ENCODE data around the gene USP21.

USP21 gene

GRCh38 chr1:161190962-161191521 lies 31.7 kb downstream of the USP21 start:
- DNase-seq (ENCODE audit: extremely low read depth in 1 of 2, low read depth in 1 of 2): no peak

GRCh38 chr1:161191971-161192370 lies 32.7 kb downstream of the USP21 start:
- DNase-seq (ENCODE audit: extremely low read depth in 1 of 2, low read depth in 1 of 2): no peak

GRCh38 chr1:161192476-161193465 lies 33.5 kb downstream of the USP21 start:
- peak in 1 of 2 donors; percentile 38 for DNase-seq (ENCODE audit: extremely low read depth in 1 of 2, low read depth in 1 of 2)

GRCh38 chr1:161193561-161194235 lies 34.4 kb downstream of the USP21 start:
- no peak for DNase-seq (ENCODE audit: extremely low read depth in 1 of 2, low read depth in 1 of 2)

DNA sequence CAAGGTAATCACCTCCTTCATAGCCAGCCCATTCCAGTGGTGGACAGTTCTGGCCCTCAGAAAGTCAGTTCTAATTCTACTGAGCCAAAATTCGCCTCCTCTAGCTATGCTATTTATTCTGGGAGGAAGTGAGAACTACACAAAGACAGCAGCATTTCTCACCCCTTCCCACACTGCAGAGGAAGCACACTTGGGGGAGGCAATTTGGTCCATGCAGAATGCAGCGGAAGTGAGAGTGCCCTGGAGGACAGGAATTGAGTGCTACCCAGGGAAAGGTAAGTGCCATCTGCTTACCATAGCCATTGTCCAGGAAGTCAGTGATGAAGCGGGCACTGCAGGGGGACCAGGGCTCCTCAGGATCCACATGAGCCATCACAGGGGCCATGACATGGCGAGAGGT lies 35.9 kb downstream of the USP21 start:
- no peak for DNase-seq (ENCODE audit: extremely low read depth in 1 of 2, low read depth in 1 of 2)

DNA sequence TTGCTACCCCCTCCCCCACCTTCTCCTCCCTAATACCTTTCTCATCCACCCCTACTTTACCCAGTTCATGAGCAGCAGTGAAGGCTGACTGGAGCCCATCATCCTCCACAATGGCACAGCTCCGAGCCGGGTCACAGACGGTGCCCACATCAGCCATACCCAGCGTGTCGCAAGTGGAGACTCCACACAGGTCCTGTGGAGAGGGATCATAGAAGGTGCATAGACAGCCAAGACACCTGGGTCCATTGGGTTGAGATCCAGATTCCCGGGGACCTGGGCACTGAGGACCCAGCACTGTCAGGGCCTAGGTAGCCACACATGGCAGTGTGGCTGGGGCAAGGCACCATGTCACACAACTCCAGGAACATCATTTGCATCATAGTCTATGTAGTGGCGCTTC lies 36.8 kb downstream of the USP21 start:
- DNase-seq (ENCODE audit: extremely low read depth in 1 of 2, low read depth in 1 of 2): no peak

GRCh38 chr1:161196521-161197451 lies 37.5 kb downstream of the USP21 start:
- no peak for DNase-seq (ENCODE audit: extremely low read depth in 1 of 2, low read depth in 1 of 2)

DNA sequence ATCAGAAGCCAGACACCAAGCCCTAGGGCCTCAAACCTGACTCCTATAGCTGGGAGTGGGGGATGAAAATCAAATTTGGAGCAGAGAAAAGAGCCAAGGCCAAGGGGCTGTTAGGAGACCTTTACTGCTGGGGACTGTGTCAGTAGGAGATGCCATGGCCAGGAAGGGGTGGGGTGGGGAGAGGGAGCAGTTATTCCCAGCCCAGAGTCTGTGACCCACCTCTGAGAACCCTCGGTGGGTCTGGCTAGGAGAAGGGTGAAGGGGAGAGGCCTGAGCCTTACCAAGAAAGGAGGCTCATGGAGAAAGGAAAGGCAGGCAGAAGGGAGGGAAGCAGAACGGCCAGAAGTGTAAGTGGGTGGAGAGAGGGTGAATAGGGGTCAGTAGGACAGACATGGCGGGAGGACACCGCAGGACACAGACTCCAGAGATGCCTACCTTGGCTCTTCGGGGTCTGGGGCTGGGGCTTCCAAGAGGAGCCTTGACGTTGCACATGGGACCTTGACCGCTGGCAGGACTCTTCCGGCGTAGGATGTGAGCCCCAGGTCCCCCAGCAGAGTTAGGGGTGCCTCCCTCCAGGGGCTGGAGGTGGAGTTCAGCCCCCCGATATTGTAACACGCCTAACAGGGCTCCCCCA lies 38.4 kb downstream of the USP21 start:
- no peak for DNase-seq (ENCODE audit: extremely low read depth in 1 of 2, low read depth in 1 of 2)

- DNase-seq (ENCODE audit: extremely low read depth in 1 of 2, low read depth in 1 of 2): no peak
Measured at GRCh38 chr1:161198194-161198896, 39.0 kb downstream of the USP21 start.

GRCh38 chr1:161198897-161199431 lies 39.7 kb downstream of the USP21 start, which contains the start of gene ADAMTS4:
Gene ADAMTS4 (minus strand): TSS chr1:161199054. CDS start chr1:161198627, 427 bp downstream.
- no peak for DNase-seq (ENCODE audit: extremely low read depth in 1 of 2, low read depth in 1 of 2)

DNA sequence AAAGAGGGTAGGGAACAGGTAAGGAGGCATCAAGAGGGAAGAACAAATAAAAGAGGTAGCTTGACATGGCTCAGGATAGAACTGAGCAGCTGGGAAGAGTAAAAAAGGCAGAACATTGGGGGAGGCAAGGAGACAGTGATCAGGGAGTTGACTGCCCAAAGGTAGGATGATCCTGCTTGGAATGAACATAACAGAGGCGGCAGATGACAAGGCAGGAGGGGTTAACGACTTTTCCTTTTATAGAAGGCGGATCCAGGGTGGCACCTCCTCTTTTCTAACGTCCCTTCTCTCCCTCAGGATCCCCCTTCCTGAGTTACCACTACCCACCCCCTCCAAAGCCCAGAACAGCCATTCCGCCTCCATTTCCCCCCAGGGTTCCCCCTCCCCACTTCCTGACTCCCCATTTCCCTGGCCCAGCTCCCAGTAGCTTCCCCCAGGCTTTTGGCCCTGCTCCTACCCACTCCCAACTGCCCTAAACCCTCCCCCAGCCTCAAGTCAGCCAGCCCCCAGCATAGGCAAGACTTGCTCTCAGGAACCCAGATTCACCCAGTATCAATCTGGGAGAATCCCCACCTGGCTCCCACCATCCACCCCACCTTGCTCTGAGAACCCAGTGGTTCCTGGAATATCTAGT lies 40.3 kb downstream of the USP21 start:
- DNase-seq (ENCODE audit: extremely low read depth in 1 of 2, low read depth in 1 of 2): no peak

- DNase-seq (ENCODE audit: extremely low read depth in 1 of 2, low read depth in 1 of 2): no peak
Measured at GRCh38 chr1:161200421-161200991, 41.2 kb downstream of the USP21 start.

DNA sequence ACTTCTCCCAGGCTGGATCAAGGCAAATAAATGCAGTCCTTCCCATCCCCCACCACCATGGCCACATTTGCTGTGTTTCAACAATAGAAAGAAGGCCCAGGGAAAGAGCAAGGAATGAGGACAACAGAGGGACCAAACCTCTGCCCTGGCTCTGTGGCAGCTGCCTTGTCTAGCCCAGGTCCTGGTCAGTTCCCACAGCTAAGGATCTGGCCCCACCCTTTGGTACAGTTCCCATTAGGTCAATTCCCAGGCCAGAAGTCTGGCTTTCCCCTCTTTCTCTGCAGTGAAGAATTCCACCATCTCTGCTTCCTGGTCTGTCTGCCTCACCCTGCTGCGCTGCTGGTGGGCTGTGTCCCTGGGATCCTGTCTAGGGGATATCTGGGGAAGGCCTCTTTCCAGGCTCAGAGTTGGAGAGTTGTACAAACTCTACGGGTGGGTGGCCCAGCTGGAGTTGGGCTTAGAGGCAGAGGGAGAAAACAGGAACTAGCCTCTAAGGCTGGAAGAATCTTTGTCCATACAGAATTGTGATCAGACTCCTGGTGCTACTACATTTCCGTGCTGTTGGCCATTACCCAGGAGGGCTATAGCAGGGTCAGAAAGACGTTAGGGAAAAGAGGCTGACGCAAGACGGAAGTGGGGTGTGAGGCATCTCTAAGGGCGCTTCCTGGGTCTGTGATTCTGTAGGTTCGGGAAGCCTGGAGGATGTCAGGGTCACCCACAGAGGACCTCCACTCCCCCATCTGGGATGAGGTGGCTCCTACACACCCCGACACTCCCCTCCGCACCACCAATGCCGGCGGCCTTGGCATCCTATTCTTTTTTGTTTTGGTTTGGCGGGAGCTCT lies 41.9 kb downstream of the USP21 start:
- DNase-seq (ENCODE audit: extremely low read depth in 1 of 2, low read depth in 1 of 2): no peak

GRCh38 chr1:161201836-161202712 lies 42.8 kb downstream of the USP21 start, which contains the start of gene NDUFS2:
Gene NDUFS2 (plus strand): TSS chr1:161202367. CDS start chr1:161202386, 19 bp downstream.
- peak; percentile 90 to 95 for DNase-seq (ENCODE audit: extremely low read depth in 1 of 2, low read depth in 1 of 2)

DNA sequence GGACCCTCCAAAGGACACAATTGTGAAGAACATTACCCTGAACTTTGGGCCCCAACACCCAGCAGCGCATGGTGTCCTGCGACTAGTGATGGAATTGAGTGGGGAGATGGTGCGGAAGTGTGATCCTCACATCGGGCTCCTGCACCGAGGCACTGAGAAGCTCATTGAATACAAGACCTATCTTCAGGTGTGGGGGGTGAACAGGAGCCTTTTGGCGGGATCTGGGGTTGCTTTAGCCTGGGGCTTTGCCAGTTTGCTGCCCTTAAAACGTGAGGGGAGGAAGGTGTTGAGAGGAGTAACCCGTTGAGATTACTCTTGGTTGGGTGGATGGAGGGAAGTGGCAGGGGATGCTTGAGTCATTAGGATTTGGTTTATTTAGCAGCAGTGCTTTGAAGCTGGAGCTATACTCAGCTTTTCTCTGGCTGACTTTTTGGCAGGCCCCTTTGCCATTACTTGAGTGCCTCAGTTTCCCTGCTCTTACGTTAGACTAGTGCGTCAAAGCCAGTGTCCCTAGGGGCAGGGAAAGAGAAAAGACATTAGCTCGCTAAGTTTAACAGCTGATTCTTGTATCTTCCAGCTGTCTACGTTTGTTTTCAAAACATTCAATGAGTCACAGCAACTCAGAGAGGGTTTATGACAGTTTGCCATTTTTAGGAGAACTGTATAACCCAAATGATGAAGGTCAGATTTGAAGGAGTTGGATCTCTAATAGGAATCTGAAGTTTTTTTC lies 47.3 kb downstream of the USP21 start:
- DNase-seq (ENCODE audit: extremely low read depth in 1 of 2, low read depth in 1 of 2): no peak

GRCh38 chr1:161207173-161207572 lies 47.9 kb downstream of the USP21 start:
- no peak for DNase-seq (ENCODE audit: extremely low read depth in 1 of 2, low read depth in 1 of 2)

All from activated CD8-positive, alpha-beta memory T cell treated with anti-CD3 and anti-CD28 coated beads for 1 hour (primary cell).